Muscle layer of colon (tissue), 2 donors: ENCODE measurements around the gene INO80E.

Experiments used
- H3K27ac ChIP-seq: one replicate; pipeline ENCODE4 v1.7.0; 2013; ENCODE audit warnings: low read depth, mild to moderate bottlenecking, low read length, moderate library complexity
- H3K27me3 ChIP-seq, 2 donors: one replicate each; pipeline ENCODE4 v1.7.0; 2013; ENCODE audit warnings: low read length in 2 of 2, mild to moderate bottlenecking in 2 of 2; ENCODE audit not compliant: insufficient read depth in 2 of 2, control insufficient read depth in 1 of 2
- H3K36me3 ChIP-seq: one replicate; pipeline ENCODE4 v1.7.0; 2013; ENCODE audit warnings: mild to moderate bottlenecking, low read length; ENCODE audit not compliant: insufficient read depth
- H3K4me1 ChIP-seq: one replicate; pipeline ENCODE4 v1.7.0; 2013; ENCODE audit warnings: mild to moderate bottlenecking, low read length; ENCODE audit not compliant: insufficient read depth
- H3K4me3 ChIP-seq, 2 donors: one replicate each; pipeline ENCODE4 v1.7.0; 2013; ENCODE audit warnings: low read length in 2 of 2, low read depth in 1 of 2, mild to moderate bottlenecking in 1 of 2, moderate library complexity in 1 of 2
- H3K9ac ChIP-seq: one replicate; pipeline ENCODE4 v1.7.0; 2013; ENCODE audit warnings: low read length
- H3K9me3 ChIP-seq: one replicate; pipeline ENCODE4 v1.7.0; 2013; ENCODE audit warnings: mild to moderate bottlenecking, low read length
- donor health status: abdominal sarcoma.
- donor health status: Adenocarcinoma of cecum.

INO80E gene

DNA sequence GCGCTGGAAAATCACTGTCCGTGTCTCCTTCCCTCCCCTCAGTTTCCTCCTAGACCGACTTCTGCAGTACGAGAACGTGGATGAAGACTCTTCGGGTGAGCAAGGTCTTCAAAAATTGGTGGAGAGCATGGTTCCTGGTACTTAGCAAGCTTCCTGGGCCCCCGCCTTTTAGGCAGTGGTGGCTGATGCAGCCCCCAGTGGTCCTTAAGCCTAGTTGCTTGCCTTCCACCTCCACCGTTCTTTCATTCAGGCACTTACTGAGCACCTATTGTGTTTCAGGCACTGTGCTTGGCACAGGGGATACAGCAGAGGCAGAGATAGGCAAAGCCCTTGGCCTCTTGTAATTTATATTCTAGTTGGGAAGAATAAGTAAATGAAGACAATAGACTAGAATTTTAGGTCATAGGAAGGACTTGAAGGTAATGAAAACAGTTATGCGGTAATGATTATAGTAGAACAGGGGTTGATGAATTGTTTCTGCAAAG, 767 bp downstream of the INO80E start:
- Histone ChIP-seq H3K9ac (peak overlapping the region; percentile 54), H3K27ac (no peak overlapping the region), H3K4me3 (peak overlapping the region; percentile 94 to 97), H3K27me3 (no peaks in the 10 kb centered on the region), H3K4me1 (peaks cover 19% of the 10 kb centered on the region), H3K9me3 (no peaks in the 10 kb centered on the region), H3K36me3 (peaks cover 26% of the 10 kb centered on the region)

DNA sequence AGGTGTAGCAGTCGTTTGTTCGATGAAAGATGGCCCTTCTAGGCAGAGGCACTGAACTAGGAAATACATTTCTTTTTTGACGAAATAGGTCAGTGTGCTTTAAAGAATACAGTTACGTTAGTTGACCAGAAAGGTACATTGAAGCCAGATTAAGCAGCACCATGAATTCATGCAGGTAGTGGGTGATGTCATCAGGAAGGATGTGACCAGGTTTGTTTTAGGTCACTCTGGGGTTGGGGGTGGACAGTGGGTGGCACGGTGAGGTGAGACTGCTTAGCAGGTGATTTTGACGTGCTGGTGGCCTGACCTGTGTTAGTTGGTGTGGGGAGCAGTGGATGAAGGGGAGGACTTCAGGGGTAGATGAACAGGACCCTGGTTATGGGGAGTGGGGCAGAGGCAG, 3.6 kb downstream of the INO80E start:
- Histone ChIP-seq H3K9me3 (no peaks in the 10 kb centered on the region), H3K9ac (no peak overlapping the region), H3K4me3 (no peak overlapping the region), H3K4me1 (peaks cover 12% of the 10 kb centered on the region), H3K27ac (no peak overlapping the region), H3K27me3 (no peaks in the 10 kb centered on the region), H3K36me3 (peaks cover 12% of the 10 kb centered on the region)

- Histone ChIP-seq H3K36me3 (peaks cover 12% of the 10 kb centered on the region), H3K27ac (no peak overlapping the region), H3K9me3 (no peaks in the 10 kb centered on the region), H3K9ac (no peak overlapping the region), H3K4me1 (peaks cover 8% of the 10 kb centered on the region), H3K27me3 (no peaks in the 10 kb centered on the region), H3K4me3 (no peak overlapping the region)
Observed at GRCh38 chr16:30000735-30001631, 4.9 kb downstream of the INO80E start.

DNA sequence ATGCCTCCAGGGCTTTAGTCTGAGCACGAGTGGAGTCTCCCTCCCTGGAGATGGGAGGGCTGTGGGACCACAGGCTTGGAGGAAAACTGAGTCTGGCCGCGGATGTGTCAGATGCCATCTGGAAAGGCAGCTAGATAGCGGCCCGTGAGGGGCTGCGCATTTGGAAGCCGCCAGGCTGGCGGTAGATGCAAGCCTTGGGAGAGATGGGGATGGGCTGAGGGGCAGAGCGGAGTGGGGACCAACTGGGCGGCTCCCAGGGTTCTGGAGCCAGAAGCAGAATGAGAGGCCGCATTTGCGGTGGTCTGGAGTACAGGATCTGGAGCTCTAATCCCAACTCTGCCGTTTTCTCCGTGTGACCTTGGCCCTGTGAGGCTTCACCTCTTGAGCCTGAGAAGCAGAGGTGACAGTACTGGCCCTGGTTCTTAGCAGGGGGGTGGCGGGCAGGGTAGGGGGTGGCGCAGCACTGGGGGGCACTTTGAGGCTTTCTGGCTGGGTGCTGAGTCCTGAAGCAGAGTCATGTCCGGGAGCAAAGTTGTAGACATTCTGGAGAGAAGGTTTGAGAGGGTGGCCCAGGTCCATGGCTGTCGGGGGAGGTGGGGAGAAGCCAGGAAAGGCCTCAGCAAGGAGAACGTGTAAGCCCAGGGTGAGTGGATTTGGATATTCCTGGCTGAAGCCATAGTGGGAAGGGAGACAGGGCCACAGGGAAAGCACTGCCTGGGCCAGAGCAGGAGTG, 6.7 kb downstream of the INO80E start:
- no peak overlapping the region for H3K4me3 ChIP-seq
- no peaks in the 10 kb centered on the region for H3K4me1 ChIP-seq
- H3K27me3 ChIP-seq = no peaks in the 10 kb centered on the region
- H3K9ac ChIP-seq = no peak overlapping the region
- H3K36me3 ChIP-seq = peaks cover 12% of the 10 kb centered on the region
- no peaks in the 10 kb centered on the region for H3K9me3 ChIP-seq
- H3K27ac ChIP-seq = no peak overlapping the region

GRCh38 chr16:30003670-30004423, 7.8 kb downstream of the INO80E start:
- no peak overlapping the region for H3K9ac ChIP-seq
- H3K9me3 ChIP-seq = no peaks in the 10 kb centered on the region
- no peak overlapping the region for H3K27ac ChIP-seq
- H3K4me3 ChIP-seq = no peak overlapping the region
- no peaks in the 10 kb centered on the region for H3K4me1 ChIP-seq
- H3K36me3 ChIP-seq = peaks cover 12% of the 10 kb centered on the region
- H3K27me3 ChIP-seq = peaks cover 0 to 1% of the 10 kb centered on the region in 2 donors

DNA sequence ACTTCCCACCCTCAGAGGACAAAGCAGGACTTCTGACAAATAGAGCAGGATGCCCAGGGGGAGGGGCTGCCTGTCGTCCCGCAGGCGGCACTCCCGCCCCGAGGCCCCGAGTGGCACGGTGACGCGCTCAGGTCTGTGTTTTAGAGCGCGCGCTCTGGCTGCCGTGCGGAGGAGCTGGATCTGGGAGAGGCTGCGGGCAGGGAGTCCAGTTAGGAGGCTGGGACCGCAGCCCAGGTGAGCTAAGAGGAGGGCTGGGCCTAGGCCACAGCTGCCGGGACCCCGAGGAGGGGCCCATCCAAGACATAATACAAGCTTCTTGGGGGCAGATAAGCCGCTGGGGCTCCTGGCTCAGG, 8.4 kb downstream of the INO80E start:
- Histone ChIP-seq H3K9me3 (no peaks in the 10 kb centered on the region), H3K27me3 (peaks cover 0 to 7% of the 10 kb centered on the region in 2 donors), H3K4me3 (no peak overlapping the region), H3K27ac (no peak overlapping the region), H3K9ac (no peak overlapping the region), H3K36me3 (peaks cover 8% of the 10 kb centered on the region), H3K4me1 (no peaks in the 10 kb centered on the region)

DNA sequence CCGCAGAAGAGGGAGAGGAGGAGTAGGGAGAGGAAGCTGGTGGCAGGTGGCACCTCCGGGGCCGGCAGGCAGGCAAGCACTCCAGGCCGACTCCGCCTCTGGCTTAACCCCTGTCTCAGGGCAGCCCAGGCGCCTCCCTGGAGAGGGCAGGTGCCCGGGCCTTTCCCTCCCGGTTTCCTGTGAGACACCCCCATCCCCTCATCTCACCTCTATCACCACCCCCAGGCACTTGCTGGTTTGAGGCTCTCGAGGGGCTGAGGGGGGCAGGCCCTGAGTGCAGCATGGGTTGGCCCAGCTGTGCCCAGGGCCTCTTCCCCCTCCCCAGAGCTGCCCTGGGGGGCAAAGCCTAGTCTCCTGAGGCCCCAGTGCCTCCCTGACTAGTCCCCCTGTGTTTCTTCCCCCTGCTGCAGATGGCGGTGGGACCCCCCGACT, 8.8 kb downstream of the INO80E start:
- Histone ChIP-seq H3K9me3 (no peaks in the 10 kb centered on the region), H3K36me3 (peaks cover 6% of the 10 kb centered on the region), H3K4me3 (no peak overlapping the region), H3K27ac (no peak overlapping the region), H3K27me3 (peaks cover under 1 to 11% of the 10 kb centered on the region in 2 donors), H3K4me1 (no peaks in the 10 kb centered on the region), H3K9ac (no peak overlapping the region)

DNA sequence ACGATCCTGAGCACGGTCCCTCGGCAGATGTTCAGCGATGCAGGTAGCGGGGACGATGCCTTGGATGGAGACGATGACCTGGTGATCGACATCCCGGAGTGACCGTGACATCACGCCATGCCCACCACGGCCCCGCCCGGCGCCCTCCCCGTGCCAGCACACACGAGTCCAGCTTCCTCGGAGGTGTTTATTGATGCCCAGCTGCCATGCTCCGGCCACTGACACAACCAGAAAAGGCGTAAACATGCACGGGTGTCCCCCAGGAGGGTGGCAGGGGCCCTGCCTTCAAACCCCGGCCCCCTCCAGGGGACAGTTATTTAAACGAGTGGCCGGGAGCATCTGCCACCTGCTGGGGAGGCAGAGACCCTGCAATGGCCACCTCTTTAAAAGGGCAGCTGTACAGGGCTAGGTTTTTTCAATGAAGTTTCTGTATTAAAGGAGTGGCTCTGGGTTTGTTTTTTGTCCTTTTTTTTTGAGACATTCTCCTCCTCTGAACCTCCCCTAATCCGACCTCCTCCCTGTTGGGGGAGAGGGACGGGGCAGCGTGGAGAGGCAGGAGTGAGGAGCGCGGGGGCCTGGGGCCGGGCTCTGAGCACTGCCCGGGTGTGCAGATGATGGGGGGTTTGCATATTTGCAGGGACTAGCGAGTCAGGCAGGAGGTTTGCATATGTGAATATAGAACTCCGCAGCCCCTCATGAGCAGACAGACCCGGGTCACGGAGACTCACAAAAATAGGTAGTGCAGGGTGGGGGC, 9.5 kb downstream of the INO80E start:
- Histone ChIP-seq H3K27ac (no peak overlapping the region), H3K27me3 (peaks cover 7 to 18% of the 10 kb centered on the region in 2 donors), H3K4me3 (no peak overlapping the region), H3K9me3 (no peaks in the 10 kb centered on the region), H3K36me3 (peaks cover 4% of the 10 kb centered on the region), H3K9ac (no peak overlapping the region), H3K4me1 (peaks cover 3% of the 10 kb centered on the region)

- Histone ChIP-seq H3K4me3 (no peak overlapping the region), H3K27me3 (peaks cover 9 to 23% of the 10 kb centered on the region in 2 donors), H3K4me1 (peaks cover 5% of the 10 kb centered on the region), H3K9me3 (no peaks in the 10 kb centered on the region), H3K9ac (no peak overlapping the region), H3K36me3 (no peaks in the 10 kb centered on the region), H3K27ac (no peak overlapping the region)
Observed at GRCh38 chr16:30006095-30006473, 10.0 kb downstream of the INO80E start.

- Histone ChIP-seq H3K36me3 (no peaks in the 10 kb centered on the region), H3K27ac (no peak overlapping the region)
Observed at GRCh38 chr16:30006659-30007377, 10.8 kb downstream of the INO80E start.

More at GRCh38 chr16:30006659-30007377, 10.8 kb downstream of the INO80E start:
- Histone ChIP-seq H3K4me3 (no peak overlapping the region), H3K9ac (no peak overlapping the region), H3K27me3 (peaks cover 12 to 31% of the 10 kb centered on the region in 2 donors), H3K4me1 (peaks cover 5% of the 10 kb centered on the region), H3K9me3 (no peaks in the 10 kb centered on the region)
